HG02840 (cell line): Measurements from ENCODE around the gene ASIC5.

Experiments
- ATAC-seq: cut with Tn5 transposase; IDR thresholded peaks from one replicate; pipeline ENCODE4 v1.9.1; 2021; ENCODE audit warnings: mild to moderate bottlenecking, moderate library complexity, moderate number of reproducible peaks; ENCODE audit not compliant: unreplicated experiment, low FRiP score

Gene ASIC5

GRCh38 chr4:155883895-155884294 lies 17.8 kb upstream of the ASIC5 start:
- no peak for ATAC-seq

GRCh38 chr4:155881555-155881954 lies 15.5 kb upstream of the ASIC5 start:
- ATAC-seq, result no peak

DNA sequence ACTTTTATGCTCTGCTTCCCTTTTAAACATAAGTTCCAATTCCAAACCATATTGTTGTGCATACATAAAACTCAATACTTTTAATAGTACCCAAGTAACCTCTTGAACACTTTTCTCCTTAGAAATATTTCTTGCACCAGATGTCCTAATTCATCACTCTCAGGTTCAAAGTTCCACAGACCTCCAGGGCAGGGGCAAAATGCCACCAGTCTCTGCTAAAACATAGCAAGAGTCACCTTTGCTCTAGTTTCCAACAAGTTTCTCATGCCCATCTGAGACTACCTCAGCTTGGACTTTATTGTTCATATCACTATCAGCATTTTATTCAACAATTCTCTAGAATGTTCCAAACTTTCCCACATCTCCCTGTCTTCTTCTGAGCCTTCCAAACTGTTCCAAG lies 13.7 kb upstream of the ASIC5 start:
- no peak for ATAC-seq

GRCh38 chr4:155878611-155879010 lies 12.5 kb upstream of the ASIC5 start:
- ATAC-seq, result no peak

DNA sequence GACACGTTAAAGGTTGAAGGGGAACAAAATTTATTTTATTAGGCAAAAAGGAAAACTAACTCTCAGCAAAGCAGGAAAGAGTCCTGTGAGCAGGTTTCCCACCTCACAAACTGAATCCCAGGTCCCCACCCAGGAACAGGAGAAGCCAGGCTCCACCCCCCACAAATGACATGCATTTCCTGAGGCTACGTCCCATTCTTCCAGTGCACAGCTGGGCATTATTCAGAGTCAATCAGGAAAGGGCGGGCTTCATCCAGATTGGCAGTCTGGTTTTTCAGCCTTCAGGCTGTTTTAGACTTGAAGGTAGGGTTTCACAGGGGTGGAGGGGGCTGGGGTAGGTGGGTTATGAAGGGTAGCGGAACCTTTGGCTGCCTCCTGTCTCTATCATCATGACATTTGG lies 11.9 kb upstream of the ASIC5 start:
- ATAC-seq, result no peak

DNA sequence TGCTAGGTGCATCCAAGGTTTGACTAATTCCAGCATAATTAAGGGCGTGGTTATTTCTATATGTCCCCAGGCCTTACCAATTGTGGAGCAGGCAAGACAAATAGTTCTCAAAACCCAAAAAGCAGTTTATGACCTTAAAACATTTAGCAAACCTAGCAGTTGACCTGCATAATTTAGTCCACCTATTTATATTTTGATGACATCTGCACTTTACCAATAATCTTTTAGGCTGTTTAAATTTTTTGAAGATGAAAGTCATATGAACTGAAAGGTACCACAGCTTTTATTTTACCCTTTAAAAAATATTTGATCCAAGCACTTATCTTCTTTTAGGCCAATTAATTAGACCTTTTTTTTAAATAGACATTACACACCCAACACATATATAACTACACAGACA lies 9.8 kb upstream of the ASIC5 start:
- ATAC-seq, result no peak

GRCh38 chr4:155855897-155856296 lies 10.2 kb downstream of the ASIC5 start:
- ATAC-seq, result no peak

- ATAC-seq, result no peak
Measured at GRCh38 chr4:155854582-155855226, 11.4 kb downstream of the ASIC5 start.

DNA sequence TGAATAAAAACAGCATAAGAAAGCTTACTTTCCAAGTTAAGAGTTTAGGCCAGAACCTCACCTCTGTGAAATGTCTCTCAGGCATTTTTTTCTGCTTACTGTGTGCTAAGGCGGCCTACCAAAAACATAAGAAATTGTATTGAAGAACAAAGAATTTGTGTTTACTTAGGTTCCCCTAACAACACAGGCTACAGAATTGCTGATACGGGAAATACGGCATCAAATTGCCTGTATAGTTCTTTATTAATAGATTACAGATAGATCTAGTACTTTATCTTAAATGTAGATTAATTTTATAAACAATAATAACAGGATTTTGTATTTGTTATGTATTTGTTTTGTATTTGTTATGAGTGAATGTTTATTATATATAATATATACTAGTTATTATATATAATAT lies 12.9 kb downstream of the ASIC5 start:
- ATAC-seq, result no peak

GRCh38 chr4:155849042-155849441 lies 17.0 kb downstream of the ASIC5 start:
- ATAC-seq, result no peak

GRCh38 chr4:155846929-155847328 lies 19.1 kb downstream of the ASIC5 start:
- no peak for ATAC-seq

DNA sequence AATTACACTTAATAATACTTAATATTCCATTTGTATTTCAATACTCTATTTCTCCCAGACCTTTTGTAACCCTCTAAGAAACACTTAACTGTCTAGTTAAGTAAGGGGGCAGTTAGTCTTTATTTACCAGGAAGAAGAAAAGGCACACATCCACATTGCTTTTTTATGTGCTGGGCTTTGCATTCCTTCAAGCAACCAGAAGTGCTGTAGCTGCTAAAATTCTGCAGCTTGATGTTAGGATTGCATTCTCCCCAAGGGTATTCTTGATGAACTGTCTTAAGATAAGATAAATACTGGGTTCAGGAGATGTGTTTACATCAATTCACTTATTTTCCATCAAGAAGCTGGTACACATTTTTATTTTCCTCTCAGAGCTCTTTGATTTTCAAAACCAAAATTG lies 24.0 kb downstream of the ASIC5 start:
- no peak for ATAC-seq

GRCh38 chr4:155837203-155837796 lies 28.8 kb downstream of the ASIC5 start:
- ATAC-seq, result no peak

GRCh38 chr4:155832664-155833063 lies 33.4 kb downstream of the ASIC5 start:
- ATAC-seq, result no peak

DNA sequence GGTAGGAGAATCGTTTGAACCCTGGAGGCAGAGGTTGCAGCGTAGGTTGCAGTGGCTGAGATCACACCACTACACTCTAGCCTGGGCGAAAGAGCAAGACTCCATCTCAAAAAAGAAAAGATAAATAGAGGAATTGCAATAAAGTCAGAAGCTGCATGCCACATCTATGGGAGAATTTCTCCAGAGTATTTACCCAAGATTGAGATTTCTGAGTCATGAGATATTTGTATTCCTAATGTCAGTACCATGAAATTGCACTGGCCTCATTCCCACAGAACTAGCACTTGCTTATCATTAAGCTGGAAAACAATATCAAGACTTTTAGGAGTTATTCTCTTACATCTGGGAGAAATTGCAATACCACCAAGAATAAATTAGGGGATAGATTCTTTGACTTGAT lies 37.4 kb downstream of the ASIC5 start:
- no peak for ATAC-seq

DNA sequence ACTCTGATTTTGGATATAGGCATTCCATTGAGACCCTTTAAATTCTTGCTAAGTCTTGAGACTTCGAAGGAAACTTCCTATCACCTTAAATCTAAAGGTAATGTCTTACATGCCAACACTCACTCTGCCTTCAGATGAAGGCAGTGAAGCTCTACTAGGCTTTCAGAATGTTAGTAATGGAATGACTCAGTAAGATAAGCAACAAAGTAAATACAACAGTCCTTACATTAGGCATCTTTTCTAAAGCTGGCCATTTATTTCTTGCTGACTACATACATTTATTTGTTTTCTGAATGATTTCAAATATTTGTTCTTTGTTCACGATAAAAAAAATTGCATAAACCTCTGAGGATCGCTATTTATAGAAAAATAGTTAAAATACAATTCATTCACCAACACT lies 43.5 kb downstream of the ASIC5 start:
- no peak for ATAC-seq

GRCh38 chr4:155820887-155821518 lies 45.1 kb downstream of the ASIC5 start:
- no peak for ATAC-seq

DNA sequence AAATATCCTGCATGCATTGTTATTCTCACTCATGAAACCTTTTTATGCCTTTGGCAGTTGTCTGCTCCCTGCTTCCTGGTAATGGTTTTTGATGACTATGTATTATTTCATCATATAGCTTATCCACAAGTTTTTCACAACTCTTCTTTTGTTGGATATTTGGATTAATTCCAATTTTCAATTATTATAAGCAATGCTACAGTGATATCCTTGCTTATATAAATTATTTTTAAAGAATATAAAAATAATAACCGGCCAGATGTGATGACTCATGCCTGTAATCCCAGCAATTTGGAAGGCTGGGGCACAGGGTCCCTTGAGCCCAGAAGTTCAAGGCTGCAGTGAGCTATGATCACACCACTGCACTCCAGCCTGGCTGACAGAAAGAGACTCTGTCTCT lies 47.0 kb downstream of the ASIC5 start:
- no peak for ATAC-seq

DNA sequence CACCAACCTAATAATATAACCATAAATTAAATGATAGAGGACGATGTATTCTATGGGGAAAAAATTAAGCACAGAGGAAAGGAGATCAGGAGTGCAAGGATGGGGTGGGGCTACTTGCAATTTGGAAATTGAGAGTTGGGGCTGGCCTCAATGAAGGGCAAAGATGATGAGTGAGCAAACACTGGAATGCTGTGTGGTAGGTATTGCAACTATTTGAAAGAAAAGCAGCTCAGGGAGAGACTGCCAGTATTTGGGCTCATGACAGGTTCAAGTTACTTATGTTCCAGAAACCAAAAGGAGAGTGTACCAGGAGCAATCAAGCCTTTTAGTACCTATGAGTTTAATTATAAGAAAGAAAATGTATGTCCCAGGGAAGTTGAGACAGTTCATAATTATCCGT lies 47.4 kb downstream of the ASIC5 start:
- no peak for ATAC-seq

- ATAC-seq, result no peak
Measured at GRCh38 chr4:155811083-155811482, 55.0 kb downstream of the ASIC5 start.

GRCh38 chr4:155809835-155810234 lies 56.2 kb downstream of the ASIC5 start:
- peak; percentile 99 for ATAC-seq

DNA sequence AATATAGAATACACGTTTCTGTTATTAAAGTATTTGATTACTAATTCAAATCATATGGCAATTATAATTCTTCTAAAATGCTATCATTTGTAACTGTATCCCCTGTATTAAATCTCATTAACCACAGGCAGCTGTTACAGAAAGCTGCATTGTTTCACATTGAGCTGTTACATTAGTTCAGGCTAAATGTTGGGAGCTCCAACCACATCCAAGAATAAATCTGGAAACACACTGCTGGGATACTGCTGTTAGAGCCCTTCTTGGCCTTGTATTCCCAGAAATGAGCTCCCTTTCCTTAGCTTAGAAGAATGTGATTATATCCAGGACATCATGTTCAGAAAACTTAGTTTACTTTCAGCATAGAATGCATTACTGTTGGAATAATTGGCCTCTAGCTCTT lies 59.1 kb downstream of the ASIC5 start:
- no peak for ATAC-seq
